Measurements from ENCODE around the gene JAK1.
"Not testable (repeated sequence)": the region's sequence is repeated elsewhere in the genome, so short reads cannot be mapped to it uniquely, and the experiment has no call there.

Gene JAK1

DNA sequence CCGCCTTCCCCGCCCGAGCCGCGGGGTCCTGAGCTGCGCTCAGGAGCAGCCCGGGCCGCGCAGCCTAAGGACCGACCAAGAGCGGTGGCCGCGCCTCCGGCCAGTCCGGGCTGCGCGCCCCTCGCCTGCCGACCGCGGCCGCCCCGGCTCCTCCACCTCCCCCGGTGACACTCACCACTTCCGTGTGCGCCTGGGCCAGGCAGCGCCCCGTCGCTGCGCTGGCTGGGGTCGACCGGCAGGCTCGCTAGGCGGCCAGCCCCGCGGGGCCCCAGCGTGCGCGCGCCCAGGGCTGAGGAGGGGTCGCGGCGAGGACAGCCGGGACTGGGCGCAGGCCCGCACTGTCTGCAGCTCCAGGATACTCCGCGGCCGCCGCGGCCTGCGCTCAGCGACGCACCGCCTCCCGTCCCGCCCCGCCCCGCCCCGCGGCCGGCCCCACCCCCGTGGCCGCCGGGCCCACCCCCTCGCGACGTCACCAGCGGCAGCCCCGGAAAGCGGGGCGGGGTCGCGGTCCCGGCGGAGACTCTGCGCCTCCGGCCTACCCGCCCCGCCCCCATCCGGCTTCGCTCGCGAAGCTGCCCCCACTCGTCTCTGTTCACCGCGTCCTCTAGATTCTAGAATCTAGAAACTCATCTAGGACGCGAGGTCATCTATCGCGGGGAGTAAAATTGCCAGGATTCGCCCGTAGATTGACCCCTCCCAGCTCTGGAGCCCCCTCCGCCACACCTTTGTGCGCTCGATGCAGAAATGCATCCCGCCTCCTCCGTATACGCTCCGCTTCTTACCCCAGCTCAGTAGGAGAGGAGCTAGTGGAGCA lies at the start of gene JAK1:
Gene JAK1 (minus strand): TSS at position 392 of the 814 bp plus-strand sequence. CDS start 80,285 bp downstream, outside the sequence.
- DNase-seq (ENCODE audit: low read depth in 2 of 3, low spot score in 1 of 3), result peak; percentile 64 to 86 (median 75)

DNA sequence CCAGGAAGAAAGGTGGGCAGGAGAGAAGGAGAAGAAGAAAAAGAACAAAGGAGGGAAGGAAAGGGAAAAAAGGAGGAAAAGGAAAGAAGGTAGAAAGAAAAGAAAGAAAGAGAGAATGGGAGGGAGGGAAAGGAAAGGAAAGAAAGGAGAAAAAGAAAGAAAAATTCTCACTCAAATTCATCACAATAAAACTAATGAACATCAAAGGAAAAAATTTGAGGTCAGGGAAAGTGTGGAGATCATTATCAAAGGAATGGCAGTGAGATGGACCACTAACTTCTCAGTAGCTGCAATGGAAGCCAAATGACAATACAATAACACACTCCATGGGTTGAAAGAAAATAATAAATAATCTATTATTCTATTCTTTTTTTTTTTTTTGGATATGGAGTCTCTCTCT lies 48.0 kb upstream of the JAK1 start:
- DNase-seq (ENCODE audit: low read depth in 2 of 3, low spot score in 1 of 3), result no peak

GRCh38 chr1:65011983-65012382 lies 45.6 kb upstream of the JAK1 start:
- DNase-seq (ENCODE audit: low read depth in 2 of 3, low spot score in 1 of 3), result no peak

GRCh38 chr1:65009724-65010420 lies 43.5 kb upstream of the JAK1 start:
- DNase-seq (ENCODE audit: low read depth in 2 of 3, low spot score in 1 of 3), result peak in 1 of 3 donors; percentile 10

DNA sequence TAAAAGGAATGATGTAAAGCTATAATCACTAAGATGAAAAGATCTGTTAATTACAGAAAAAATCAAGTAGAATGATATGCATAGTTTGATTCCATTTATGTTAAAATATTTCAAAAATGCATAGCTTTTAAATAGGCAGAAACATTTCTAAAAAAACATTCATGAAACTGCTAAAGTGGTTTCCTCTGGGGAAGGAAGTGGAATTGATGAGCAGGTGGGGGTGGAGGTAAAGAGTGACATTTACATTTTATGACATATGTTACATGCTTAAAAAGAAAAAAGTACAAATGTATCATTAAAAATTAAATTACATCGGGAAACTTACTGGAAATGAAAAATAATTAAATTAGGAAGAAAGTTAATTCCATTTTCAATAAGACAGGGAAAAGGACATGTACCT lies 42.8 kb upstream of the JAK1 start:
- DNase-seq (ENCODE audit: low read depth in 2 of 3, low spot score in 1 of 3), result no peak

DNA sequence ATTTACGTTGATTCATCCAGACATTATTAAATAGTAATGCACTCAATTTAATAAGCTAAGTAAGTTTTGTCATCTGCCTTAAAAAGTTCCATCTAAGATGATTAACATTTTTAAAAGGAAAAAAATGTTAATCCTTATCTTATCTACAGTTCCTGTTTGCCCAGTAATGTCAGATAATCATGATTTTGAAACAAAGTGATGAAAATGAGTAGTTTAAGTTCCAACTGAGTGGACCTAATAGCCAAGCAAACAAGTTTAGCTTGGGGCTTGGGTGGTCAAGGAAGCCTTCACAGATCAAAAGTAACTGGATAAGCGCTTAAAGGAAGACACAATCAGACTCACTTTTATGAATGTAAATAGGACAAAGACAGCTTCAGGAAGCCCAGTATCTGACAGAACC lies 40.5 kb upstream of the JAK1 start:
- no peak for DNase-seq (ENCODE audit: low read depth in 2 of 3, low spot score in 1 of 3)

- no peak for DNase-seq (ENCODE audit: low read depth in 2 of 3, low spot score in 1 of 3)
Measured at GRCh38 chr1:65003316-65003664, 36.9 kb upstream of the JAK1 start.

DNA sequence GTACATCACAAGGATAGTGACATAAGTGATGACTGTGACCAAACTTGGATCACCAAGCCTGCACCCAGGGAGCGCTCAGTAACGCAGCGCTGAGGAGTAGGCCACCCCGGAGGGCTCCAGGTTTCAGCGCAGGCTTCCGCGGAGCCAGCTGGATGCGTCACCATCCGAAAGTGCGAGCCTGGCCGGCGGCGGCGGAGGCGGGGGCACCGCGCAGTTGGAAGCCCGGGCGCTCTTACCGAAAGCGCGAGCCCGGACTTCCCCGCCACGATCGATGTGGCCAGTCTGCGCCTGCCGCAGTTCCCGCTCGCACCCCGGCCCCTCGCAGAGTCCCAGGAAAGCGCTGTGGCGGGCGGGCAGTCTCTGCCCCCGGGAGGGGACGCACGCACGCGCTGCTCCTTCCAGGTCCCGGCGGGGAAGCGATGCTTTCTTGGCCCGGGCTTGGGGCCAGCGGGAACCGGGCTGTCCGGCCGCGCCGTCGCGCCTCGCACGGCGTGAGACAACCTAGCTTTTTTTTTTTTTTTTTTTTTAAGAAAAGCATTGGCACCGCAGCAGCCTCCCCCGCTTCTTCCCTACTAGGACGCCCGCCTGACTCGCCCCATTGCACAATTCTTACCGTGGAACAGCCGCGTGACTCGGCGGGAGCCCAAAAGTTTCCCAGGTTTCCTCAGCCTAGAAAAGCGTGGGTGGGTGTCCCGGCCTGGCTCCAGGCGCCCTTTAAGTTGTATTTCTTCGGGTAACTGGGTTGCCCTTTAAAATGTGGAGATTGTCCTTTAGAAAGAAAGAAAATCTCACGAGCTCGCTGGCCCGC lies 36.4 kb upstream of the JAK1 start:
- peak; percentile 47 to 66 (median 53) for DNase-seq (ENCODE audit: low read depth in 2 of 3, low spot score in 1 of 3)

- no peak for DNase-seq (ENCODE audit: low read depth in 2 of 3, low spot score in 1 of 3)
Measured at GRCh38 chr1:65002156-65002507, 35.8 kb upstream of the JAK1 start.

DNA sequence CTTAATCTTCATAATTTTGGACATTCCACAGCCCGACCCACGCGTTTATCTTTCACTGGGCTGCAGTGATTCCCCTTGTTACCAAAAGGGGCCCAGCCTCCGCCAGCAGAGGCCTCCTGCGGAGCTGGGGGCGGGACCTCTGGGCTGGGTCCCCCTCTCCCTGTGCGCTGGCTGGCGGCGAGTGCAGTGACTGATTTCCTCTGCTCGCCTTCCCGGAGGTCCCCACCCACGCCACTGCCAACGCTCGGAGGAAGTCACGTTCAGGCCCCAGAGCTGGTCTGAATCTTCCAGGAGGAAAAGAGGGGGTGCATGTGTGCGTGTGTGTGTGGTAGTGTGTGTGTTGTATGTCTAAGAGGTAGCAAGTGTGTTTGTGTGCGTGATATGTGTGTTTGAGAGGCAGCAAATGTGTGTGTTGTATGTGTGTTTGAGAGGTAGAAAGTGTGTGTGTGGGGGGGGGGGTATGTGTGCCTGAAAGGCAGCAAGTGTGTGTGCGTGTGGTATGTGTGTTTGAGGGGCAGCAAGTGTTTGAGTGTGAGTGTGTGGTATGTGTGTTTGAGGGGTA lies 35.0 kb upstream of the JAK1 start:
- peak; percentile 64 to 68 (median 66) for DNase-seq (ENCODE audit: low read depth in 2 of 3, low spot score in 1 of 3)

GRCh38 chr1:64998425-64998948 lies 32.1 kb upstream of the JAK1 start:
- not testable (repeated sequence) for DNase-seq (ENCODE audit: low read depth in 2 of 3, low spot score in 1 of 3)

DNA sequence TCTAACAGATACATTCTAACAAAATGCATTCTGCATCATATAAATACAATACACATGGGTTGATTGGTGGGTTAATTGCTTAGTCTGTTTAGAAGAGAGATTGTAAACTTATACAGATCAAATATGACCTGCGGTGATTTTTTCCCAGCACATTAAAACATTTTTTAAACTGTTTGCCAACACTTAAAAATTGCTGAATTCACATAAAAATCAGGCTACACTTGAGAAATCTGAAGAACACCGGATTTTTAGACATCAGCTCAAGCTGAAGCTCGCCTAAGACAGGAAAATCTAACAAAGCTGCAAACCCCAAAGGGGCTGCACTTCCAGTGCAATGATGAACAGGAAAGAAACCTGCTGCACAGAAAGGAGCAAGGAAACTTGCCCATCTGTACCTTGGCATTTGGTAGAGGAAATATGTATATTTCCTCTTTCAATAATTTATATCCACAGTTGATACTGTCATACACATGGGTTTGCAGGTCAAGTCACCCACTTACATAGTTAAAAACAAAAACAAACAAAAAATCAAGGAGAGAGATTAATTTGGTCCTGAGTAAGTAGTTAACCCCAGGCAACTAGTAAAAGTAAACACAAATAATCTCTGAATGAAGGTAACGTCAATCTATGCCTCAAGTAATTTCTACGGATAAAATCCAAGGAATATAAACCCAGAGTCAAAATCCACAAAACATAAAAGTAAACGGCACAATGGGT lies 30.4 kb upstream of the JAK1 start:
- DNase-seq (ENCODE audit: low read depth in 2 of 3, low spot score in 1 of 3), result no peak

DNA sequence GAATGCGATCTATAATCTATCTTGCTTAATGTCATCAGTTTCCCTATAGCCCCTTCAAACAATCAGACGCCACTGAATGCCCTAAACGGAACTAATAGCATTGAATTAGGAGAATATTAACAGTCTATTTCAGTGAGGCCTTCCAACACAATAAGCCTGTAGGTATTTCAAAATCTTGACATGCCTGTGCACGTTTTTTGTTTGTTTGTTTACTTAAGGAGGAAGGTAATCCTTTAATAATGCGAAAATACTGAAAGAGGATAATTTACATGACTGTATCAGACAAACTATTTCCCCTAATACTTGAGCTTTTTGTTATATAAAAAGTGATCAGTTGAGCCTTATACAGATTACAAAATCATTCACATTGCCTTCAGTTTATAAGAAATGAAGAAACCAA lies 29.0 kb upstream of the JAK1 start:
- no peak for DNase-seq (ENCODE audit: low read depth in 2 of 3, low spot score in 1 of 3)

DNA sequence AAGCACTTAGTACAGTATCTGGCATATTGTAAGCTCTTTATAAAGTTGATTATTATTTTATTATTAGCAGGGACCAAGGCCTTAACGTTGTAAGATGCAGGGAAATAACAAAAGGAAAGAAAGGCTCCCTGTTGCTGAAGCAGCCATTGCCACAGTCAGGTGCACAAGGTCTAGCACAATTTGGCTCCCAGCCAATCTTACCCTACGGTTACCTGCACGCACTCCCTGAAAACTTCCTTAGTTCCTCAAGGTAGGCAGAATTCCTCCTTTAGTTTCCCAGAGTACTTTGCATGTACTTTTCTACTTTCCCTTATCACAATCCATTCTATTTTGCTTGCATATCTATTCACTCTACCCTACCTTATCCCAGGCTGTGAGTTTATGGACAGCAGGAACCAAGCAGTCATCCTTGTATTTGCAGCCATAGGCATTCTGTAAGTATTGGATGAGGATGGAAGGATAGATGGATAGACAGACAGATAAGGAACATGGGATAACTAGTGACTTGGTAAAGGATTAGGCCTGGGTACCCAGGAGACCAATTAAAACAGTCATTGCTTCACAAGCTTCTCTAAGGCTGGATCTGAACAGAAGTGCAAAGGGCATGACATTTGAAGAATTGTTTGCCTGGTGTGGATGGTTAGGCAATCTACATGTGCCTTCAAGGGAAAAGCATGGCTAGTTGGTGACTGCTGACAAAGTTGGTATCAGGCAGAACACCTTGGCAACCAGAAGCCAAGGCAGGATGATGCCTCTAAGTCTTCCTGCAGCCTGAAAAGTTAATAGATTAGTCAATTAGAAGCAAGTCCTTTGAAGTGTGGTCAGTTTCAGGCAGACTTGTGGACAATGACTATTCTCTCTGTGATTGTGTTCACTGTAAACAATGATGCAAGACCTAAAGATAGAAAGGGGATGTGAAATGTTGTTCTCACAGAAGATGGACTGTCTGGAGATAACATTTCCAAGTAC lies 20.8 kb upstream of the JAK1 start:
- DNase-seq (ENCODE audit: low read depth in 2 of 3, low spot score in 1 of 3), result no peak

DNA sequence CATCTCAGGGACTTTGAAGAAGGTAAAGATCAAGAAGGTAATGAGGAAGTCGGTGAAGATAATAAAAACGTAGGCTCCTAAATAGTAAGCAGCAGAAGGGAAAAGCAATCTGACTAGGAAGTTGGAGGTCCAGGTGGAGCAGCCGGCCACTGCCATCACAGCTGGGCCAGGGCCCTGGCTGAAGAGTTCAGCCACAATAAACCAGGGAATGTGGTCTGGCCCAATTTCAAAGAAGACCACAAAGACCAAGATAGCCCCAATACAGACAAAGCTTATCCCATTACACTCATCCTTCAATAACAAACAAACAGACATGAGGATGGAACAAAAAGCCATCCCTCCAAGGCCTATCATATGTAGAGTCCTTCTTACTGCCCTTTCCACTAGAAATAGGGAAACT lies 18.4 kb upstream of the JAK1 start:
- DNase-seq (ENCODE audit: low read depth in 2 of 3, low spot score in 1 of 3), result no peak

GRCh38 chr1:64984106-64984505 lies 17.8 kb upstream of the JAK1 start:
- no peak for DNase-seq (ENCODE audit: low read depth in 2 of 3, low spot score in 1 of 3)

DNA sequence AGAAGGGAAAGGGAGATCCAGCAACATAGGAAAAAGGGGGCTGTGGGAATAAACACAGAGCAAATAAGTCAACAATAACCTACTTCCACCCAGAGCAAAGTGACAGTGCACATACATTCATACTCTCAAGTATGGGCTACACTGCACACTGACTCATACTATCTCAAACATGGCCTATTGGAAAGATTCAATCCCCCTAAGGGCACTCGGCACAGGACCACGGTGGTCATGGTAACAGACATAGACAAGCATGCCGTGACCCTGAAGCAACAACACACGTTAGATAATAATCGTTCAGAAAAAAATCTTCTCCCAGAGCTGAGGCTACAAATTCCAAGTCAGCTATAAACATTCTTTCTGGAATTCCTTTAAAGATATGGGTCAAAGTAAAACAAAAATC lies 16.8 kb upstream of the JAK1 start:
- no peak for DNase-seq (ENCODE audit: low read depth in 2 of 3, low spot score in 1 of 3)

GRCh38 chr1:64981601-64982533 lies 15.5 kb upstream of the JAK1 start:
- DNase-seq (ENCODE audit: low read depth in 2 of 3, low spot score in 1 of 3), result no peak
